H1 (cell line): ENCODE data around the gene HPN. TPM values are rescaled to one million over a fixed set of nuclear protein-coding genes. Genes with fewer than 3 reads are reported as not detected.

Experiments
- BACH1 ChIP-seq: IDR thresholded peaks from 2 replicates; pipeline ENCODE4 v1.6.1; 2012; ENCODE audit warnings: low read length, improper control_type of control experiment
- CEBPB ChIP-seq: IDR thresholded peaks from 2 replicates; pipeline ENCODE4 v1.6.1; 2012; ENCODE audit warnings: low read depth, low read length
- POU5F1 ChIP-seq: IDR thresholded peaks from 2 replicates; pipeline ENCODE4 v1.6.1; 2011; ENCODE audit warnings: low read depth, mild to moderate bottlenecking, low read length, moderate library complexity
- SP1 ChIP-seq: IDR thresholded peaks from 2 replicates; pipeline ENCODE4 v1.6.1; 2011; ENCODE audit warnings: low read depth, low read length
- polyA plus RNA-seq, 7 experiments: library from polyadenylated mRNA; depleted of rRNA in 3 of 7; stranded (reverse) in 5 of 7; unstranded in 2 of 7; fragments of >200 nt in 5 of 7; fragments of 200-250 nt in 2 of 7; gene quantifications; 1 replicate in 5 of 7; 2 replicates in 1 of 7; 4 replicates in 1 of 7; pipeline versions ENCODE4 v1.2.1 to v1.2.3, GENCODE V29; 2011 to 2013; ENCODE audit warnings: missing spikeins in 2 of 7, mixed read lengths in 2 of 7
- total RNA-seq: library from RNA; stranded (reverse); fragmentation: NEBNext Ultra II Directional; extraction: Animal tissue kit (Norgen Biotek cat#: 25700); gene quantifications from 2 replicates; pipeline ENCODE4 v1.2.1, GENCODE V29; 2021

HPN gene
- total and polyA plus RNA-seq, 2 of the 8 experiments (the other 6 are each of a cell fraction or from before 2014, with no cell fraction given): 14.7 to 33.7 TPM

- TF ChIP-seq SP1 (no peak), CEBPB (no peak), POU5F1 (no peak), BACH1 (no peak)
These were observed 29.5 kb upstream of the HPN start (continued) for GRCh38 chr19:35011737-35012682.
